ENCODE results near the gene PANK1. TPM values are rescaled to one million over a fixed set of nuclear protein-coding genes. Genes with fewer than 3 reads are reported as not detected.

The PANK1 gene
- polyA plus RNA-seq, 1 of the 3 experiments (the other 2 are of a cell fraction): 4.2 TPM

DNA sequence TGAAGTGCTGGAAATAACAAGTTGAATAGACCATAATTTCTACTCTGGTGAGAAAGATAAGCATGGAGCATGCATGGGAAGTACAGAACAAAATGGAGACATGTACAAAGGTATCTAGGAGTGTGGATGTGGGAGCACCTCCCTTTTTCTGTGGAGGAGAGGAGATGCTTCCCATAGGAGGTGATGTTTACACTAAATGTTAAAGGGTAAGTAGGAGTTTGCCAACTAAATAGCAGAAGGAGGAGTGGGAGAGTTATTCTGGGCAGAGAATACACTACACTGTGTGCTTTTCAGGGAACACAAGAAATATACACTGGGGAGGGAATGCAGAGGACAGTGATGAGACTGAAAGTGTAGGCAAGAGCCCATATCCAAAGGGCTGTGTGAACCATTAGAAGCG is 21.1 kb upstream of the PANK1 start:
- 91% methylated on average over 1 of the region's 1 CpG for WGBS (ENCODE audit: low lambda C conversion rate)
- no peaks in the 10 kb centered on the region for H3K36me3 ChIP-seq (replicated peaks in 1 of 2; ENCODE audit: control insufficient read depth in 1 of 2, insufficient read depth in 2 of 2, low read length in 1 of 2)
- TF ChIP-seq EP300 (IDR thresholded peaks at IDR 0.05; ENCODE audit: borderline replicate concordance in 1 of 2, low read depth in 1 of 2, low read length in 1 of 2): no peak
- TF ChIP-seq CHD2 (IDR thresholded peaks at IDR 0.05; ENCODE audit: low read length, partially characterized antibody): no peak

DNA sequence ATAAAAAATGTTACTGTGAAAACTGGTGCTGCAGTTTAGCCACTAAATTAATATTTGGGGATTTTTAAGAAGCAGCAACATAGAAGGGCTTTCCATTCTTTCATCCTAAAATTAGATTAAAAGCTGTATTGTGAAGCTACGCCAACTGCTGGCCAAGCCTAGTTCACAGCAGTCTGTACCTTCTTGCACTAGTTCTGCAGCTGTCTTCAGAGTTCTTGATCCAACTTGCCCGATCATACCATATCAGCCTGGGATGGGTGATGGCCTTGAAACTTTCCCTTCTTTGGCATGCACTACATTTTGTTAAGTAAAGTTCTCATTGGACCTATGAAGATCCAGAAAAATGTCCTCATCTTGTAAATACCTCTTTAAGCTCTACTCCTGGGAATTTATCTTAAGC is 20.3 kb upstream of the PANK1 start:
- Histone ChIP-seq H3F3A (replicated peaks; ENCODE audit: insufficient read depth) (no peaks in the 10 kb centered on the region), H4K20me1 (ENCODE audit: insufficient read depth) (no peaks in the 10 kb centered on the region), H3K27ac (ENCODE audit: low read depth in 2 of 2, low read length in 1 of 2) (no peak overlapping the region), H3K79me2 (ENCODE audit: insufficient read depth) (no peaks in the 10 kb centered on the region), H3K4me2 (no peak overlapping the region), H3K9me3 (no peaks in the 10 kb centered on the region), H3K4me3 (ENCODE audit: low read depth in 2 of 2, low read length in 1 of 2) (no peak overlapping the region), H3K4me1 (ENCODE audit: control insufficient read depth in 1 of 2, insufficient read depth in 2 of 2, low read depth in 1 of 2, low read length in 1 of 2) (peaks cover 0 to 4% of the 10 kb centered on the region in 2 experiments; a peak in 1 of 4 replicates), H3K9ac (no peak overlapping the region), H3K9me2 (no peaks in the 10 kb centered on the region), H3K36me3 (replicated peaks in 1 of 2; ENCODE audit: control insufficient read depth in 1 of 2, insufficient read depth in 2 of 2, low read length in 1 of 2) (no peaks in the 10 kb centered on the region), H3K27me3 (ENCODE audit: insufficient read depth) (no peaks in the 10 kb centered on the region), H2AFZ (ENCODE audit: low read depth) (no peak overlapping the region)
- DNase-seq: no peak
- ChIA-PET POLR2A (no interaction called here), CTCF (interaction anchor here (1.3 kb wide), 1 partner anchor 12 kb away, joined by 4 read pairs; no protein-coding TSS in a partner anchor)
- 73% methylated on average over 2 of the region's 2 CpGs for WGBS (ENCODE audit: low lambda C conversion rate)
- no peak for TF ChIP-seq RAD21 (IDR thresholded peaks at IDR 0.05; ENCODE audit: low read length)
- TF ChIP-seq NFIC (IDR thresholded peaks at IDR 0.05; ENCODE audit: borderline replicate concordance): no peak
- TF ChIP-seq FOSL2 (IDR thresholded peaks at IDR 0.05; ENCODE audit: borderline replicate concordance, low read depth): no peak
- TF ChIP-seq, protein P1, sequence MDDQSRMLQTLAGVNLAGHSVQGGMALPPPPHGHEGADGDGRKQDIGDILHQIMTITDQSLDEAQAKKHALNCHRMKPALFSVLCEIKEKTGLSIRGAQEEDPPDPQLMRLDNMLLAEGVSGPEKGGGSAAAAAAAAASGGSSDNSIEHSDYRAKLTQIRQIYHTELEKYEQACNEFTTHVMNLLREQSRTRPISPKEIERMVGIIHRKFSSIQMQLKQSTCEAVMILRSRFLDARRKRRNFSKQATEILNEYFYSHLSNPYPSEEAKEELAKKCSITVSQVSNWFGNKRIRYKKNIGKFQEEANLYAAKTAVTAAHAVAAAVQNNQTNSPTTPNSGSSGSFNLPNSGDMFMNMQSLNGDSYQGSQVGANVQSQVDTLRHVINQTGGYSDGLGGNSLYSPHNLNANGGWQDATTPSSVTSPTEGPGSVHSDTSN (IDR thresholded peaks at IDR 0.05): no peak
- no peak for TF ChIP-seq MEF2A (IDR thresholded peaks at IDR 0.05; ENCODE audit: borderline replicate concordance, low read depth)
- TF ChIP-seq POLR2AphosphoS5 (IDR thresholded peaks at IDR 0.05; ENCODE audit: low read depth, low read length): no peak
- no peak for TF ChIP-seq JUND (IDR thresholded peaks at IDR 0.05)

More for the DNA sequence above, 21.1 kb upstream of the PANK1 start:
- peaks cover 0 to 4% of the 10 kb centered on the region in 2 experiments; a peak in 1 of 4 replicates for H3K4me1 ChIP-seq (ENCODE audit: control insufficient read depth in 1 of 2, insufficient read depth in 2 of 2, low read depth in 1 of 2, low read length in 1 of 2)
- ChIA-PET CTCF (no interaction called here), POLR2A (no interaction called here)
- no peaks in the 10 kb centered on the region for H3K79me2 ChIP-seq (ENCODE audit: insufficient read depth)
- no peak overlapping the region for H3K4me2 ChIP-seq
- H3F3A ChIP-seq (replicated peaks; ENCODE audit: insufficient read depth): no peaks in the 10 kb centered on the region
- H3K9me2 ChIP-seq: no peaks in the 10 kb centered on the region
- H2AFZ ChIP-seq (ENCODE audit: low read depth): no peak overlapping the region
- no peak overlapping the region for H3K9ac ChIP-seq
- H3K9me3 ChIP-seq: no peaks in the 10 kb centered on the region
- no peak overlapping the region for H3K27ac ChIP-seq (ENCODE audit: low read depth in 2 of 2, low read length in 1 of 2)
- no peak for DNase-seq
- no peaks in the 10 kb centered on the region for H3K27me3 ChIP-seq (ENCODE audit: insufficient read depth)
- H3K4me3 ChIP-seq (ENCODE audit: low read depth in 2 of 2, low read length in 1 of 2): no peak overlapping the region
- H4K20me1 ChIP-seq (ENCODE audit: insufficient read depth): no peaks in the 10 kb centered on the region

DNA sequence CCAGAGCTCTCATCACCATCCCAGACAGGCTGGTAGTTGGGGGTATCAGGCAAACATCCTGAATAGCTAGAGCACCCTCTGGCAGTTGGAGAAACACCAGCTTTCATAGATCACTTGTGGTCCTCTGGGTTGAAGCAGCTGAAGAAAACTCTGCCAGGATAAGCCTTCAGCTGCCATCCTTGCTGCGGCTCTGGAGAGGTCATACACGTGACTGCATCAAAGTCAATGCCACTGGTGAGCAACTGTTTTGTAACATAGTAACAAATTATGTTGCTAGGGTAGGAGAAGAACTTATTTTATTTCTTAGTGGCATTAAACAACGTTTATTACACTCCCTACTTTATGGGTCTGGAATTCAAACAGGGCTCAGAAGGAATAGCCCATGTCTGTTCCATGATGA is 19.2 kb upstream of the PANK1 start:
- Histone ChIP-seq H3K9me3 (no peaks in the 10 kb centered on the region), H3K27me3 (ENCODE audit: insufficient read depth) (no peaks in the 10 kb centered on the region), H3K36me3 (replicated peaks in 1 of 2; ENCODE audit: control insufficient read depth in 1 of 2, insufficient read depth in 2 of 2, low read length in 1 of 2) (no peaks in the 10 kb centered on the region), H3K27ac (ENCODE audit: low read depth in 2 of 2, low read length in 1 of 2) (no peak overlapping the region), H4K20me1 (ENCODE audit: insufficient read depth) (no peaks in the 10 kb centered on the region), H2AFZ (ENCODE audit: low read depth) (no peak overlapping the region), H3K4me3 (ENCODE audit: low read depth in 2 of 2, low read length in 1 of 2) (no peak overlapping the region), H3K4me2 (no peak overlapping the region), H3F3A (replicated peaks; ENCODE audit: insufficient read depth) (no peaks in the 10 kb centered on the region), H3K9me2 (no peaks in the 10 kb centered on the region), H3K4me1 (ENCODE audit: control insufficient read depth in 1 of 2, insufficient read depth in 2 of 2, low read depth in 1 of 2, low read length in 1 of 2) (peaks cover 4 to 7% of the 10 kb centered on the region in 2 experiments; a peak in 2 of 4 replicates), H3K9ac (no peak overlapping the region), H3K79me2 (ENCODE audit: insufficient read depth) (no peaks in the 10 kb centered on the region)
- DNase-seq: no peak
- CTCF ChIA-PET: interaction anchor here (1.1 kb wide), 1 partner anchor 37 kb away, joined by 3 read pairs; the partner anchor contains the start of gene KIF20B
- WGBS (ENCODE audit: low lambda C conversion rate): 45% methylated on average over 3 of the region's 3 CpGs
- TF ChIP-seq RFX5 (IDR thresholded peaks at IDR 0.05; ENCODE audit: low read length) (no peak), MEF2A (IDR thresholded peaks at IDR 0.05; ENCODE audit: borderline replicate concordance, low read depth) (no peak), SMC3 (IDR thresholded peaks at IDR 0.05; ENCODE audit: low read depth, low read length) (no peak), FOSL2 (IDR thresholded peaks at IDR 0.05; ENCODE audit: borderline replicate concordance, low read depth) (no peak), FOXM1 (IDR thresholded peaks at IDR 0.05; ENCODE audit: low read depth) (no peak), RCOR1 (IDR thresholded peaks at IDR 0.05; ENCODE audit: low read length) (no peak), EZH2phosphoT487 (IDR thresholded peaks at IDR 0.05; ENCODE audit: borderline replicate concordance, low read depth) (no peak), NFIC (IDR thresholded peaks at IDR 0.05; ENCODE audit: borderline replicate concordance) (no peak), POLR2AphosphoS5 (IDR thresholded peaks at IDR 0.05; ENCODE audit: low read depth, low read length) (no peak), JUND (IDR thresholded peaks at IDR 0.05) (no peak)
- TF ChIP-seq, protein P1 (IDR thresholded peaks at IDR 0.05): no peak
- TF ChIP-seq, protein P2, sequence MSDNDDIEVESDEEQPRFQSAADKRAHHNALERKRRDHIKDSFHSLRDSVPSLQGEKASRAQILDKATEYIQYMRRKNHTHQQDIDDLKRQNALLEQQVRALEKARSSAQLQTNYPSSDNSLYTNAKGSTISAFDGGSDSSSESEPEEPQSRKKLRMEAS (IDR thresholded peaks at IDR 0.05; ENCODE audit: low read depth): no peak
- TF ChIP-seq, protein P3, sequence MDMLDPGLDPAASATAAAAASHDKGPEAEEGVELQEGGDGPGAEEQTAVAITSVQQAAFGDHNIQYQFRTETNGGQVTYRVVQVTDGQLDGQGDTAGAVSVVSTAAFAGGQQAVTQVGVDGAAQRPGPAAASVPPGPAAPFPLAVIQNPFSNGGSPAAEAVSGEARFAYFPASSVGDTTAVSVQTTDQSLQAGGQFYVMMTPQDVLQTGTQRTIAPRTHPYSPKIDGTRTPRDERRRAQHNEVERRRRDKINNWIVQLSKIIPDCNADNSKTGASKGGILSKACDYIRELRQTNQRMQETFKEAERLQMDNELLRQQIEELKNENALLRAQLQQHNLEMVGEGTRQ (IDR thresholded peaks at IDR 0.05; ENCODE audit: borderline replicate concordance, low read depth, low read length): no peak
- POLR2A ChIA-PET: no interaction called here
